Measurements from ENCODE around the gene CSTPP1.

Gene CSTPP1

DNA sequence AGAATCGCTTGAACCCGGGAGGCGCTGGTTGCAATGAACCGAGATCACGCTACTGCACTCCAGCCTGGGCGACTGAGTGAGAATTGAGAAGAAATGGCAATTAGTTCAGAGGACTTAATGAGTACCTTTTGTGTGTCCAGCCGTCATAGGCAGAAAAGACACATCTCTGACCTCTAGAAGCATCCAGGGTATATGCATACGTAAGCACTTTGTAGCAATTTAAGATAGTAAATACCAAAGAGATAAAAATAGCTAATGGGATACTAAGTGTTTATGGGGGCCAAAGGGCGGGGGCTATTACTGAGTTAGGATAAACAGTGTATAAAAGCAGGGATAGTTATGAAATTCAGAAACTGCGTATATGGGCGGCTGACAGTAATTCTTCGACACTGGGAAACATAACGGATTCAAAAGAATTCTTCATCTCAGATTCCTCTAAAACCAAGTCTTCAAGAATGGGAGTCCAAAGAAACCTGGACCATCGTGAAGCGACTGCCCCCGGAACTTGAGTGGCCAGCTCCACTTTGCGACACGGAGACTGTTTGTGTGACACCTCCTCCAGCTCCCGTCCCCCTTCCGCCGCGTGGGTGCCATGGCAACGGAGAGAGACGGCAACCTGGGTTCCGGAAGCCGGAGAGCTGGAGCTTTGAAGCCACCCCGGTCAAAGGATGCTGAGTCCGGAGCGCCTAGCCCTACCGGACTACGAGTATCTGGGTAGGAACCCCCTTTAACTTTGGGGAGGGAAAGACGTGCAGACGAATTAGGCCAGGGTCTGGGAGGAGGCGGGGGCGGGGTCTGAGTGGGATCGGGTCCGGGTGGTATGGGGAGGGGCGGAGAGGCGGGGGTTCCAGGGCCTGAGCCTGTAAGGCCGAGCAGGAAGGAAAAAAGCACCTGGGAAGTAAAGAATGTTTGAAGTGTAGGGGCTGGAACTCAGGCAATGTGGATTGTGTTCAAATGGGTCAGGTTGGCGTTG lies at the start of gene CSTPP1:
CSTPP1 (plus strand) TSS at position 624 of the 973 bp plus-strand sequence; CDS start at position 669, 45 bp downstream.
- DNase-seq = peak; percentile 60

- no peak for DNase-seq
These were observed 47.9 kb upstream of the CSTPP1 start for GRCh38 chr11:46888636-46889035.

- DNase-seq = no peak
These were observed 47.3 kb upstream of the CSTPP1 start for GRCh38 chr11:46889251-46889650.

DNA sequence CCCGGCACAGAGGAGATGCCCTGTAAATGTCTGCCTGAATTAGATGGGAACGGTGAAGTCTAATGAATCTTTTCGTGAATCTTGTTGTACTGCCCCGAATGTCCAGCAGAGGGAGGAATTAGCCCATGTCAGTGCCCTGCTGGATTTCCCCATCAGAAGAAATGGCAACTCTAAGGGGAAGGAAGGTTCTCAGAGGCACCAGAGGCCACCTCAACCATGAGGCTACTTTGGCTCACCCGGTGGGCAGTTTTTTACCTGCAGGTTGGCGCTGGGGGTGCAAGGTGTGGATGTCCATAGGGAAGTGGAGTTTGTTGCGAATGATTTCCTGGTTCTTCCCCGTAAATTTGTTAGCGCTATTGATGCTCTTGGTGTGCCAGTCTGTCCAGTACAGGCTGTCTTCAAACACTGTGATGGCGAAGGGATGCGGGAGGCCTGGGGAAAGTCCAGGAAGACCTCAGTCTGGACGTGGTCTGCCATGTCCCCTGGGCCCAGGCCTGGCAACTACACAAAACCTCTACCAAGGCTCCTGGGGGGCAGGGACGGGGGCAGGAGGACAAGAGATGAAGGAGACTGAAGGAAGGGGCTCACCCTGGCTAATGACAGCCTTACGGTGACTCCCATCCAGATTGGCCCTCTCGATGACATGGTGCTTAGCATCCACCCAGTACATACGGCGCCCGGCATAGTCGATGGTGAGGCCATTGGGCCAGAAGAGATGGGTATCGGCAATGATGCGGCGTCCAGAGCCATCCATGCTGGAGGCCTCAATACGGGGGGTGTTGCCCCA lies 46.7 kb upstream of the CSTPP1 start:
- peak; percentile 67 for DNase-seq

GRCh38 chr11:46890665-46891064 lies 45.9 kb upstream of the CSTPP1 start:
- no peak for DNase-seq

- DNase-seq = no peak
These were observed 44.5 kb upstream of the CSTPP1 start for GRCh38 chr11:46892109-46892508.

GRCh38 chr11:46892838-46893237 lies 43.7 kb upstream of the CSTPP1 start:
- DNase-seq = no peak

DNA sequence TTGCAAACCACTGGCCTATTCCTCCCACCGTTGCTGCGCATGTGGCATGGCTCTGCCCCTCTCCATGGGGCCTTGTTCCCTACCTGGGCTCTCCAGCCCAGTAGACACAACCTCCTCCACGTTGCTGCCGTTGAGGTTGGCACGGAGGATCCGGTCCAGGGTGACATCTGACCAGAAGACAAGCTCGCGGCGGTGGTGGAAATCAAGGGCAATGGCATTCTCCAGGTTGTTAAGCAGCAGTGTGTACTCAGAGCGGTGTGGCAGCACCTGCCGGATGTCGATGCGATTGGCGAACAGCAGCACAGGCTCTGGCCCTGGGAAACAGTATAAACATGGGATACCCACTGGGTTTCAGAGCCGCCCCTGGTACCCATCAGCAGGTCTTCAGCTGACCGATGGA lies 42.1 kb upstream of the CSTPP1 start:
- DNase-seq = no peak

DNA sequence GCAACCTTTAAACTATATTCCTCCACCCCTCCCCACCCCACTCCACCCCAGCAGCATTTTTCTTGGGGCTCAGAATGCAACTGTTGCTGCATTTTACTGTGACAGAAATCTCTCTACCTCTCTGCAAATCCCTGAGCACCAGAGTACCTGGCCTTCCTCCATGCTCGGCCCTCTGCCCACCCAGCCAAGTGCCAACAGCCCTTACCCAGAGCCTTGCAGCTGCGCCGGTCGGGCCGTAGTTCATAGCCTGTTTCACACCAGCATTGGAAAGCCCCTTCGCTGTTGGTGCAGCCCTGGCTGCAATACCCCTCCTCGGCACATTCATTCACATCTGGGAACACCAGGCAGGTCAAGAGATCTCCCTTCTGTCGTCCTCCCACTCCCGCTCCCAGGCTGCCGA lies 41.6 kb upstream of the CSTPP1 start:
- DNase-seq = no peak

- DNase-seq = peak; percentile 43
These were observed 40.7 kb upstream of the CSTPP1 start for GRCh38 chr11:46895821-46896220.

DNA sequence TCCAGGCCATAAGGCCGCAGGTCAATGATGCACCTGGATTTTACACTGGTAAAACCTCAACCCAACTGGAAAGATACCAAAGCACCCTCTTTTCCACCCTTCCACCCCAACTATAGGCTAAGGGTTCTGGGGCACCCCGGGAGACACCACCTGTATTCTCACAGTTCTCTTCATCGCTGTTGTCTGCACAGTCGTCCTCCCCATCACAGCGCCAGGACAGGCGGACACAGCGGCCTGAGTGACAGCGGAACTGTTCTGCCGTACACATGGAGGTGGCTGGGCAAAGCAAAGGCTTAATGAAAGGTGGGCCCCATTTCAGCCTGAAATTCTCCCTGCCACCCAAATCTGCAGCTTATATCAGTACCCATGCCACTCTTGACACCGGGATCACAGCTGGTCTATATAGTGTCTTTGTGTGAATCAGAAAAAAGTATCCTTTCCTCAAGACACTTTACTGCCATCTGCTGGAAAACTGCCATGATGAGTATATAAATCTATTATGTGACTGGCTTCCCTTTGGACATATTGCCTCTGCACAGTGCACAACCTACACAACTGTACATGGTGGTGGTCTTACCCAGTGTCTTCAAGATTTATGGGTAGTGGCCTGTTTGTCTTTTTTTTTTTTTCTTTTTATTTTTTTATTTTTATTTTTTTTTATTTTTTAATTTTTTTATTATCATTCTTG lies 39.7 kb upstream of the CSTPP1 start:
- peak; percentile 53 for DNase-seq

DNA sequence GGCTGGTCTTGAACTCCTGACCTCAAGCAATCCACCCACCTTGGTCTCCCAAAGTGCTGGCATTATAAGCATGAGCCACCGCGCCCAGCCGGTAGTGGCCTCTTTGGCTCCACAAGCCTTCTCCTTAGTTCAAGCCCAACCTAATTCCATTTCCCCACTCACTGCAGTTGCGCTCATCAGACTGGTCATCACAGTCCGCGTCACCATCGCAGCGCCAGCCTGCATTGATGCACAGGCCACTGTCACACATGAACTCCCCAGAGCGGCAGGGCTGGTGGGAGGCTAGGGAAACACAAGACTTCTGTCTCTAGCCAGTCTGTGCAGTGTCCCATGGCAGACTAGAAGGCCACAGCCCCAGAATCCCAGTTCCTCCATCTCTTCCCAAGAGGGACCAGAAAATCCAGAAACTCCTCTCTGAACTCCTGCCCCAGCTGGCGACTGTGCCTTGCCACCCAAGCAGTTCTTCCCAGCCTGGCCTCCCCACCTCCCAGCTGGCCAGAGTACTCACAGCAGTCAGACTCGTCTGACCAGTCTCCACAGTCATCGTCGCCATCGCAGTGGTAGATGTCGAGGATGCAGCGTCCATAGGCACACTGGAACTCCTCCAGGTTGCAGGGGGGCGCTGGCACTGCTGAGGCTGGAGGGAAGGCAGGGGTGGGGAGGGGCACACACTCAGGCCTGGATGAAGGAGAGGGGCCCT lies 38.0 kb upstream of the CSTPP1 start:
- DNase-seq = no peak

GRCh38 chr11:46899501-46900025 lies 37.0 kb upstream of the CSTPP1 start:
- no peak for DNase-seq

DNA sequence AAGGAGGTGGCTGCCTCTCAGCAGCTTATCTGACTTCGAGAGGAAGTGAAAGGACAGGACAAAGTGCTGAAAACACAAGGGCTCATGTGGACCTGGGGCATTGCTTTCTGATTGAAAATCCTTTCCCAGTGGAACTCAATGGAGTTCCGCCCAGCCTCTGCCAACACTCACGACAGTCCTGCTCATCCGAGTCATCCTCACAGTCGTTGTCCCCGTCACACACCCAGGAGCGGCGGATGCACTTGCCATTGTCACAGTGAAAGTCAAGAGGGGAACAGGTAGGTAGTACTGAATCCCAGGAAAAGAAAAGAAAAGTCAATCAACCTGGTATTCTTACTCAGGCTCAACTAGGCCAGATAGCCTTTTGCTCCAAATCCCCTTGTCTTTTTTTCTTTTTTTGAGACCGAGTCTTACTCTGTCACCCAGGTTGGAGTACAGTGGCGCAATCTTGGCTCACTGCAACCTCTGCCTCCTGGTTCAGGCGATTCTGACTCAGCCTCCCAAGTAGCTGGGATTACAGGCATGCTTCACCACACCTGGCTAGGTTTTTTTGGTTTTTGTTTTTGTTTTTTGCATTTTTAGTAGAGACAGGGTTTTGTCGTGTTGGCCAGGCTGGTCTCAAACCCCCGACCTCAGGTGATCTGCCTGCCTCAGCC lies 36.3 kb upstream of the CSTPP1 start:
- no peak for DNase-seq

DNA sequence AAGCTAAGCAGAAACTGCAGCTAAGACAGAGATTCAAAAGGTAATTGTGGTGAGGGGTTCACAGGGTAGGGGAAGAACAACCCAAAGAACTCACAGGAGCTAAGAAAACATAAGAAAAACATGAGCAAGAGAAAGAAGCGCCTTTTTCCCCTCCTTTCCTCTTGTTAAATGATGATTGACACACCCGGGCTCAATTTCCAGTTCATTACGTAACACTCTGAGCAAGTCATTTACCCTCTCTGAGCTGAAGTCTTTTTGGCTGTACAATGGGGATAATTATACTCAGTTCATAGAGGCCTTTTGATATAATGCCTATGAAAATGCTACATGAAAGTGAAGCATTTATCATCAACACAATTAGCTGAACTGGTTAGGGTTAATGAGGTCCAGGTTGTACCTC lies 35.4 kb upstream of the CSTPP1 start:
- no peak for DNase-seq

GRCh38 chr11:46902694-46903093 lies 33.9 kb upstream of the CSTPP1 start:
- DNase-seq = no peak

GRCh38 chr11:46903846-46904245 lies 32.7 kb upstream of the CSTPP1 start:
- DNase-seq = no peak

GRCh38 chr11:46905806-46906205 lies 30.8 kb upstream of the CSTPP1 start:
- no peak for DNase-seq

DNA sequence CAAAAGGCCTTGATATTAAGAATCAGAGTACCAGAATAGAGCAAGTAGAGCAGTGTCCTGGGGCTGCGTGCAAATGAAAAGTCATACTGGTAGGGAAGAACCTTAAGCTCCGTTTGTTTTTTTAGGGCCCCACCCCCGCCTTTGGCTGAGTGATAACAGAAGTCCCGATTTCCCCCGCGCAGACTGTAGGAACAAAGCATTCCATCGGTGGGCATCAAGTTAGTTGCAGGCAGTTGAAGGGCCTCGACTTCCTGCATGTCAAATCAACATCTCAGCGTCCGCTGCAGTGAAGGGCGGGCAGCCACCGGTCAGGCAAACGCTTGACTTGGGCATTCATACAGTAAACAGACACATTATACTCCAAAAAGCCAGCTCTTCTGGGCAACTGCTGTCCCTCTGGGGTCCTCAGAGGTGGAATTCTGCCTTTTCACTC lies 29.9 kb upstream of the CSTPP1 start:
- no peak for DNase-seq

DNA sequence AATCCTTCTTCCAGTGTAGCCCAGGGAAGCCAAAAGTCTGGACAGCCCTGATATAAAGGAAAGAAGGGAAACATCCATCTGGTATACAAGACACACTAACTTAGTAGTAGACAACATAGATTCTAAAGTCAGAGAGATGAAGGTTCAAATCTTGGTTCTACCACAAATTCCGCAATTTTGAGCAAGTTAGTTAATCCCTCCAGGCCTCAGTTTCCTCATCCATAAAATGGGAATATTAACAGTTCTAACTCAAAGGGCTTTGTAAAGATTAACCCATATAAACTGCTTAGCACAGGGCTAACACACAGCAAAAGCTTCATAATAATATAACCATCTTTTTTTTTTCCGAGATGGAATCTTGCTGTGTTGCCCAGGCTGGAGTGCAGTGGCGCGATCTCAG lies 29.0 kb upstream of the CSTPP1 start:
- DNase-seq = no peak

- DNase-seq = no peak
These were observed 23.9 kb upstream of the CSTPP1 start for GRCh38 chr11:46912526-46913150.
